D721Med (cell line): ENCODE data around the gene HOXA3.

Source experiments
- DNase-seq: peaks from one replicate; pipeline ENCODE4 v3.0.0; 2011; ENCODE audit warnings: low spot score; ENCODE audit not compliant: insufficient read length
- FAIRE-seq: peaks from 2 replicates; lab custom pipeline; 2011; peaks lifted over from hg19 to GRCh38; lab: Jason Lieb, UNC
- TF ChIP-seq, protein P1 (sequence below): IDR thresholded peaks from 2 replicates; pipeline ENCODE4 v1.5.1; 2012; ENCODE audit warnings: mild to moderate bottlenecking, control low read depth; ENCODE audit not compliant: insufficient read depth; ENCODE audit errors: missing control alignments

The HOXA3 gene

DNA sequence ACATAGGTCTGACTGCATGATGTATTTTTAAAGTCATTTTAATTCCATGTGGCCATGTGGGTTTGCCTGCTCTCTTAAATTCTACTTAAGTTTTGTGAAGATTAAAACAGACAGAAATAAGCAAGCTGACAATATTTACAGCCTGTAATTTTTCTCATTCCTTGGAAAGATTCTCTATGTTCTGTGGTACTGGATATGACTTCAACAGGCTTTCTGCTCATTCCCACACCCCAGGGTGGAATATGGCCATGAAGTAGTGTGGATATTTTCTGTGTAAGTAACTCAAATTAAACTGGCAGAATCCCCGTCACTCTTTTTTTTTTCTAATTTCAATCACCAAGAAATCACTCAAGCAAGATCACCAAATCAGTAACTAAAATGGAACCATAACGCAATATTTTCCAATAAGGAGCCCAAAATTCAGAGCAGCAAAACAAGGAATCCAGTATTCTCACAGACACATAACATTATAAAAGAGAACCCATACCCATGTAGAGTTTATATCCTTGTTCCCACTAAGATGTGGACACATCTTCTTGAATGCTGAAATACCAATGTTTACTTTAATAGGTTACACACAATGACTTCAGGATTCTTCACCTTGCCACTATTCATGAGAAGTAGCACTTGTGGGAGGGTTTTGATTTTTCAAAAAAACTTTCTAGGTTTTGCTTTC lies 14.6 kb downstream of the HOXA3 start:
- TF ChIP-seq, protein P1, sequence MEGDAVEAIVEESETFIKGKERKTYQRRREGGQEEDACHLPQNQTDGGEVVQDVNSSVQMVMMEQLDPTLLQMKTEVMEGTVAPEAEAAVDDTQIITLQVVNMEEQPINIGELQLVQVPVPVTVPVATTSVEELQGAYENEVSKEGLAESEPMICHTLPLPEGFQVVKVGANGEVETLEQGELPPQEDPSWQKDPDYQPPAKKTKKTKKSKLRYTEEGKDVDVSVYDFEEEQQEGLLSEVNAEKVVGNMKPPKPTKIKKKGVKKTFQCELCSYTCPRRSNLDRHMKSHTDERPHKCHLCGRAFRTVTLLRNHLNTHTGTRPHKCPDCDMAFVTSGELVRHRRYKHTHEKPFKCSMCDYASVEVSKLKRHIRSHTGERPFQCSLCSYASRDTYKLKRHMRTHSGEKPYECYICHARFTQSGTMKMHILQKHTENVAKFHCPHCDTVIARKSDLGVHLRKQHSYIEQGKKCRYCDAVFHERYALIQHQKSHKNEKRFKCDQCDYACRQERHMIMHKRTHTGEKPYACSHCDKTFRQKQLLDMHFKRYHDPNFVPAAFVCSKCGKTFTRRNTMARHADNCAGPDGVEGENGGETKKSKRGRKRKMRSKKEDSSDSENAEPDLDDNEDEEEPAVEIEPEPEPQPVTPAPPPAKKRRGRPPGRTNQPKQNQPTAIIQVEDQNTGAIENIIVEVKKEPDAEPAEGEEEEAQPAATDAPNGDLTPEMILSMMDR: no peak
- FAIRE-seq: no peak
- DNase-seq: no peak

GRCh38 chr7:27134392-27134791 lies 18.0 kb downstream of the HOXA3 start:
- TF ChIP-seq, protein P1: no peak
- FAIRE-seq (no peak), DNase-seq (no peak)

DNA sequence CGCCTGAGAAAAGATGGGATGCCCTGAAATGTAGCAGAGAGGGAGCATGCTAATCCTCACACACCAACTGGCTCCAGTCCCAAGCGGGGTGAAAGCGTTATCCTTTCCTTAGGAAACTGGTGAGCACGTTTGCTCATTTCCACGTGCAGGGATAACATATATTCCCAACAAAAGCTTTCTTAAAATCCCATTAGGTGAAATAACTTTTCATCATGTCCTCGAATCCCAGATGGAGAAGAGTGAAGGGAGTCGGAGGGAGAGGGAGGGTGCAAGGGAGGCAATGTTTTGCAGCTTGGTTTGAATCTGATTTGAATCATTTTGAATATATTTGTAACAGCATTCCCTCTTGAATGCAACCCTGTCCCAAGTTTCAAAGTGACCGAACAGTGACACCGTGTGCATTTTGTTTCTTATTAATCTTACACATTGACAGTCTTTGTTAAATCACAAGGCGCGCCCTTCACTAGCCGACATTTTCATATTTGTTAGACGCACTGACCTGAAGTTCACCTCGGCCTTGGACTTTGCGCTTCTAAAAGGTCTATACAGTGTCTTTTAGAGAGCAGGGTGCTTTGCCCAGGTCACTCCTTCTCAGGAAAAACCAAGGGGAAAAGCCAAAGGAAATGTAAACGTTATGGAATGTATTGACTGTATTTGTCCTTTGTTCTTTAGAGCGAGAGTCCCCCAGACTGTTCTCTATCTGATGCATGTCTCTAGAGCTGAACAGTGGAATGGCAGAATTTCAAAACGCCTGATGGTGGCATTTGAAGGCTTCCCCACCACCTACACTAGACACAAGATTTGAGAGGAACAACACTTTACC lies 18.8 kb downstream of the HOXA3 start:
- FAIRE-seq (no peak), DNase-seq (no peak)
- TF ChIP-seq, protein P1: no peak

GRCh38 chr7:27132978-27133377 lies 19.4 kb downstream of the HOXA3 start:
- FAIRE-seq (no peak), DNase-seq (no peak)
- TF ChIP-seq, protein P1: no peak

DNA sequence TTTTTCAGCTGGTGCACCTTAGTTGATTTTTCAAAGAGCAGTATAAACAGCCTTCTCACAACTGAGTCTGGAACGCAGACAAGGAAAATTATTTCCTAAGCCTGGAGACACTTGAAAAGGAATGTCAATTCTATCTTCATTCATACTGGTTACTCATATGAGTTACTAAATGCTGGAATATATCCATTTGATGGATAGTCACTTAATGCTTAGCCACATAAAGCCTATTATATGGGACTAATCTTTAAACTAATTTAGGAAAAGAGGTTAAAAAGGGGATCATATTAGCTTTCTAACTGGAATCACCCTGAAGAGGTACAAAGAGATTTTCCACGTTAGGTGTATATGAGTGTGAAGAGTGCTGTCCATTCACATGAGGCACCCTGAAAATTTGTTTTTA lies 20.2 kb downstream of the HOXA3 start:
- TF ChIP-seq, protein P1: no peak
- DNase-seq (no peak), FAIRE-seq (no peak)

DNA sequence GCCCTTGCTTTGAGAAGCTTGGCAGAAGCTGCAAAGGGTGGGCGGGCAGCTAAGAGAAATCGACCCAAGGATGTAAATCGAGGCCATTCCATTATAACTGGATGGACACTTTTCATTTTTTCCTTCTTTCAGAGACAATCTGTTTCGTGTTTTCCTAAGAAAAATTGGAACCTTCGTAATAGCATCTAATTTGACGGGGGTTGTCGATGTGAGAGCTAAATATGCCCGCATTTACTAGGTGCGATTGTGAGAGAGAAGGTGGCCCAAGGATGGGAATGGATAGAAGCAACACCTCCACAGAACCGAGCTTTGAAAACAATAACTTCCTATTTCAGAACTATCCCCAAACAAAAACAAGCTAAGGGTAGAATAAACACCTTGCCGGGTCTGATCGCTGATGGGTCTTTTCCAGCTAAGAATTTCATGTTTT lies 21.0 kb downstream of the HOXA3 start:
- FAIRE-seq: no peak
- TF ChIP-seq, protein P1: no peak
- no peak for DNase-seq
